NB4 (cell line): ENCODE measurements around the gene POTEB3.
"Not testable (repeated sequence)": the region's sequence is repeated elsewhere in the genome, so short reads cannot be mapped to it uniquely, and the experiment has no call there.

Experiments used
- DNase-seq: peaks from one replicate; pipeline ENCODE4 v3.0.0; 2010; ENCODE audit warnings: low read depth
- H3K4me3 ChIP-seq: one replicate; pipeline ENCODE4 v1.5.1; 2011; ENCODE audit warnings: mild to moderate bottlenecking, low read depth, low read length, moderate library complexity

Gene POTEB3

DNA sequence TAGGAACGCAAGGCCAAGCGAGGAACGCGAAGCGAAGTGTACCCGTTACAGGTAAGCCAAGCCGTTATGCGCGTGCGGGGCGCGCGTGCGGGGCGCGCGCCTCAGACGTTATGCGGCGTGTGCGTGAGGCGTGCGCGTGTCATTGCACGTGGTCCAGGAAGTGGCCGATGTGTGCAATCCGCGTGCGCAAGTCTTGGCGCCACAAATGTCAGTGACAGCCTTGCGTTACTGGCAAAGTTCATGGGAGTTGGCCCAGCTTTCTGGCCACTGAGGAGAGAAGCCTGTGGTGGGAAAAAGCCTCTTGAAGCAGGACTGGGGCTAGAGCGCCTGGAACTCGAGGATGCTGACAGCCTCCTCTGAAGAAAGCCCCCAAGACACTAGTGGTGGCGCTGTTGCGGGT is at the start of gene POTEB3:
TSS of gene POTEB3 (minus strand) at position 101 of the 400 bp plus-strand sequence. CDS start 488 bp downstream, outside the sequence.
- not testable (repeated sequence) for DNase-seq, H3K4me3 ChIP-seq

DNA sequence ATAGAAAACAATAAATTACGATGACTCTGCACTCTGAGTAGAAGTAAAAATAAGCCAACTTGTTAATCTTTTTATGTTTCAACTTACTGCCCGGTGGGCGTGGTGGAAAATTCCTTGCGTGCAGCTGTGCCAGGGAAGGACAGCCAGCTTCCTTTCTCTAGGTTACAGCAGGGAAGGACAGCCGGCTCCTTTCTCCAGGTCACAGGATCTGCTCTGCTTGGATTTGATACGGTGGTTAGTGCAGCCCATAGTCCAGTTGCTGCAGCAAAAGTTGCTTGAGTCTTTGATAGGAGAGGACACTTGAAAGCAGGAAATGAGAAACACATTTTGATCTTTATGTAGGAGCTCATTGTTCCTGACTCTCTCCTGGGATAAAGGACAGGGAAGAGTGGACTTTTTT is 13.4 kb upstream of the POTEB3 start:
- H3K4me3 ChIP-seq, DNase-seq: not testable (repeated sequence)

DNA sequence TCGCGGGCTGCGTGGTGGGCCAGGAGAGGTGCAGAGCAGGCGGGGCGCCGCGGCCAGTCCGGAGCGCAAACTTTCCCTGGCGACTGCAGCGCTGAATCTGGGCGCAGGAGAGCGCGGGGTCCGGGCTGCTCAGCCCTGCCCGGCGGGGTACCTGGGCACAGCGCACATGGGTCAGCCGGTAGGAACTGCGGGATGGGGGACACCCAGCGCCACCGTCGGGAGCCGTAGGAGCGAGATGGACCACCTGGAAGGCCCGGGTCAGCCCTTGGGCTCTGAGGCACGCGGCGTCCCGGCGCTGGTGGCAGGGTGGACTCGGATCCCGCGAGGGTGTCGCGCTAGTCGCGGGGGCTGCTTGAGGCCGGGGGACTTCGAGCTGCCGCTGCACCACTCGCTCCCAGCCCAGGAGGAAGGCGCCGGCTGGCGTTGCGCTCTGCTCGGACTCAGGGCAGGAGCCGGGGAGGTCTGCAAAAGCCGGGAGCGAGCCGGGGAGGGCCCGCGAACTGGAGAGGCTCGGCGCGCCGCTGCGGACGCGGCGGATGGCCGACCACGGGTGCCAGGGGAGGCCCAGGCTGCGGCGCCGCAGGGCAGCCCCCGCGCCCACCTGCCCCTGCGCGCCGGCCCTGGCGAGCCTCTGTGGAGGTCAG is 11.7 kb upstream of the POTEB3 start:
- not testable (repeated sequence) for DNase-seq, H3K4me3 ChIP-seq

DNA sequence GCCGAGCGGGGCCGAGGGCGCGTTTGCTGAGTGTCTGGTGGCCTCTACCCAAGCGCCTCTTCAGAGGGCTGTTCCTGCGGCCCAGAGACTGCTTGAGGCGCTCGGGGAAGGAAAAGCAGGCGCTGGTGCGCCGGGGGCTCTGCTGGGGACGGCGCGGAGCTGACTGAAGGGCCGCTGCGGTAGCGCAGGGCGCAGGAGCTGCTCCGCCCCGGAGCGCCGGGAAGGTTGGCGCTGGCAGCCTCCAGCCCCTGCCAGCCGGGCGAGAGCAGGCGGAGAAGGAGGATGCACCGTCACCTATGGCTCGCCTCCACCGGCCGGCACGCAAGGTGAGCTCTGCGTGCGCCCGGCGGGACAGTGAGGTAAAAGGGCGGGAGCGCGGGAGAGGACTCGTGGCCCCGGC is 11.2 kb upstream of the POTEB3 start:
- H3K4me3 ChIP-seq, DNase-seq: not testable (repeated sequence)

DNA sequence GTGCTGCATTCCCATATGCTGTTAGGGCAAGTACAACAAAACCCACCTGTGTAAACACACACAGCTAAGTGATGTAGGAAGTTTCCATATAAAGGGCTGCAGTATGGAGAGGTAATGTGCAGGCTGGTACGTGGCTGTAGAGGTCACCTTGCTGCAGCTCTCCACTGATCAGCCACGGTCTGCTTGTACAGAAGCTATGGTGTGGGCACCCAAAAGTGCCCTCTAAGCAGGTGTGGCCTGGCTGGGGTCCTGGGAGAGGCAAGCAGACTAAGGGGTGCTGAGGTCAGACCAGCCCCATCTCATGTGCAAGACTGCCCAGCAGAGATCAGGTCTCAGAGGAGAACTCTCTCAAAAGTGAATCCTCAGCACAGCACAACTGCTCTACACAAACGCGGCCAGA is 32.9 kb downstream of the POTEB3 start:
- not testable (repeated sequence) for H3K4me3 ChIP-seq, DNase-seq

DNA sequence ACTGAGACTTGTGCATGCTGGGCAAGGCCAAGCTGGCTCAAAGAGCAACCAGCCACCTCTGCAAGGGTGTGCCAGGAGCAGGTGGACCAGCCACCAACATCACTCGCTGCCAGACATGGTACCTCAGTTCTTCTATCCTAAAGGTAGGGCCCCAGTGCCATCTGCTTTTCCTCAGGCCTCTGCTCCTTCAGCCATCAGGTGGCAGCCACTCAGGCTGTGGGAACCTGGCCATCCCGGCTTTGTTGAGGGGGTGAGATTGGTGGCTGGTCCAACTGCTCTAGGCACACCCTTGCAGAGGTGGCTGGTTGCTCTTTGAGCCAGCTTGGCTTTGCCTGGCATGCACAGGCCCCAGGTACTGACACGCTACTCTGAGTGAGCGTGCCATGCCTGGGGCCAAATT is 38.8 kb downstream of the POTEB3 start:
- H3K4me3 ChIP-seq, DNase-seq: not testable (repeated sequence)

DNA sequence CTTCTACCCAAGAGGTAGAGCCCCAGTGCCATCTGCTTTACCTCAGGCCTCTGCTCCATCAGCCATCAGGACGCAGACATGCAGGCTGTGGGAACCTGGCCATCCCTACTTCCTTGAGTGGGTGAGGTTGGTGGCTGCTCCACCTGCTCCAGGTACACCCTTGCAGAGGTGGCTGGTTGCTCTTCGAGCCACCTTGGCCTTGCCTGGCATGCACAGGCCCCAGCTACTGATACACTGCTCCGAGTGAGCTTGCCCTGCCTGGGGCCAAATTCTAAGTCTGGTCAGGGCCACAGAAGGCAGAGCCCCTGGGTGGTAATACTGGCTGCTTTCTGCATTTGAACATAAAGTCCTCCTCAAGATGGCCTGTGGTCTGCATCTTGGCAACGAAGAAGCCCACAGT is 41.2 kb downstream of the POTEB3 start:
- not testable (repeated sequence) for DNase-seq, H3K4me3 ChIP-seq

DNA sequence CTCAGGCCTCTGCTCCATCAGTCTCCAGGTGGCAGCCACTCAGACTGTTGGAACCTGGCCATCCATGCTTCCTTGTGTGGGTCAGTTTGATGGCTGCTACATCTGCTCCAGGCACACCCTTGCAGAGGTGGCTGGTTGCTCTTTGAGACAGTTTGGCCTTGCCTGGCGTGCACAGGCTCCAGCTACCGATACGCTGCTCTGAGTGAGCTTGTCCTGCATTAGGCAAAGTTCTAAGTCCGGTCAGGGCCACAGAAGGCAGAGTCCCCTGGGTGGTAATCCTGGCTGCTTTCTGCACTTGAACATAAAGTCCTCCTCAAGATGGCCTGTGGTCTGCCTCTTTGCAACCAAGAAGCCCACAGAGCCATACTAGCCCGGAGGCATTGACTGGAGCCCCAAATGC is 41.8 kb downstream of the POTEB3 start:
- not testable (repeated sequence) for H3K4me3 ChIP-seq, DNase-seq

DNA sequence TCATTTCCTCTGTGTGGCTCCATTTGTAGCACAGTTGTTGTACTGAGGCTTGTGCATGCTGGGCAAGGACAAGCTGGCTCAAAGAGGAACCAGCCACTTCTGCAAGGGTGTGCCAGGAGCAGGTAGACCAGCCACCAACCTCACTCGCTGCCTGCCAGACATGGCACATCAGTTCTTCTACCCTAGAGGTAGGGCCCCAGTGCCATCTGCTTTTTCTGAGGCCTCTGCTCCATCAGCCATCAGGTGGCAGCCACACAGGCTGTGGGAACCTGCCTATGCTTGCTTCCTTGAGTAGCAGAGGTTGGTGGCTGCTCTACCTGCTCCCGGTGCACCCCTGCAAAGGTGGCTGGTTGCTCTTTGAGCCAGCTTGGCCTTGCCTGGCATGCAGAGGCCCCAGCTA is 42.6 kb downstream of the POTEB3 start:
- DNase-seq, H3K4me3 ChIP-seq: not testable (repeated sequence)

DNA sequence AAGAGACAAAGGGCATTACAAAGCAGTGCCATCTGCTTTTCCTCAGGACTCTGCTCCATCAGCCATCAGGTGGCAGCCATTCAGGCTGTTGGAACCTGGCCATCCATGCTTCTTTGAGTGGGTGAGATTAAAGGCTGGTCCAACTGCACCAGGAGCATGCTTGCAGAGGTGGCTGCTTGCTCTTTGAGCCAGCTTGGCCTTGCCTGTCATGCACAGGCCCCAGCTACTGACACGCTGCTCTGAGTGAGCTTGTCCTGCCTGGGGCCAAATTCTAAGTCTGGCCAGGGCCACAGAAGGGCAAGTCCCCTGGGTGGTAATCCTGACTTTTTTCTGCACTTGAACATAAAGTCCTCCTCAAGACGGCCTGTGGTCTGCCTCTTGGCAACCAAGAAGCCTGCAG is 43.1 kb downstream of the POTEB3 start:
- not testable (repeated sequence) for DNase-seq, H3K4me3 ChIP-seq

DNA sequence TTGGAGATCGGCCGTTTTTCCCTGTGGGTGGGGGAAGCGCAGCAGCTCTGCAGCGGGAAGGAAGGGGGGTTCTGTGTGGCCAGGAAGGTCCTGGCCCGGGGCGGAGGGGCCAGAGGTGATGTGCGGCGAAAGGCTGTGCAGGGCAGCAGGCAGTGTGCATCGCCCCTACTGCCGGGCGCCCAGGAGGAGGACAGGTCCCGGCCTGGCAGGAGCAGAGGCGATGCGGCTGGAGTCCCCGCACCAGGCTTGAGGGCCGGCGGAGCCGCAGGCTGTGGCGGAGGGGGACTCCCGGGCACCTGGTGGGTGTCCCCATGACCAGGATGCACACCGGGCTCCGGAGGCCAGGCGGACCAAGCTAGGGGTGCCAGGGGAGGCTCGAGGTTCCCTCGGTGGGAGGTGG is 54.3 kb downstream of the POTEB3 start:
- not testable (repeated sequence) for DNase-seq

DNA sequence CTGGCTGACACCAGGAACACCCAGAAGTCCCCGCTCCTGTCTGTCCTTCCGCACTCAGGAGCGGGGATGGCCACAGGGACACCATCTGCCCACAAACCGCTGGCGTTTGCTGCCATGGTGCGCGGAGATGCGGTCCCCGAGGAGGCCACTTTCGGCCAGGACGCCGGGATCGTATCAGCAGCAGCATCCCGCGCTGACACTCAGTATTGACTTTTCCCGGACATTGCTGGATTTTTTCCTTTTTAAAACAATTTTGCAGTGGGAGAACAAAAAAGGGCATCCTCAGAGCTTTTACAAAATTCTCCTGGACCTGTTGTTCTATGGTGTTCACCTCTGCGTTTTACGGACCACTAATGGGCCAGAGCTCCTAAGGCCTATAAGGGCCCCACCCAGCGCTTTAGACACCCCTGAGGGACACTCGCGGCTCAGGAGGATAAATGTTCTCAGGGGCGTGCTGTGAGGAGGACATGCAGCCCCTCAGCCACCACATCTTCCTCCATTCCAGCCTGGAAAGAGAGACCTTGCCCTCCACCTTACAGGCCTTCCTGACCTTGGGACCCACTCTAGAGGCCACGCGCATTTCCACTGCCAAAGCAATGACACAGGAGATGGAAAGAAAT is 56.3 kb downstream of the POTEB3 start:
- not testable (repeated sequence) for H3K4me3 ChIP-seq, DNase-seq

More for the DNA sequence above, 54.3 kb downstream of the POTEB3 start:
- H3K4me3 ChIP-seq, result not testable (repeated sequence)

DNA sequence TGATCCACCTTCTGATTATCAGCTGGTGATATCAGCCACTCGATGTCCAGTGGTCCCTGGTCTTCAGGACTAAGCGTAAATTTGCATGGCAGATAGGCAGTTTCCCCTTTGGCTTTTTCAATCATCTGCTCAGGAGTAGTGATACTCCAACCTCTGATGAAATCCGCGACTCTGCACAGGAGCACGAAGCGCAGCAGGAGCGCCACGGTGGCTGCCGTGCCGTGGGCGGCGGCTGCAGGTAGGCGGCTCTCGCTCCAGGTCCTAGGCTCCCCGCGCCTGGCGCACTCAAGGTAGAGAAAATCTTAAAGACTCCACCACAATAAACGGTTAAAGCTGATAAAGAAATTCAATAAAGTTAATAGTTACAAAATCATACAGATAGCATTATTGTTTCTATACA is 66.6 kb downstream of the POTEB3 start:
- DNase-seq, H3K4me3 ChIP-seq: not testable (repeated sequence)

DNA sequence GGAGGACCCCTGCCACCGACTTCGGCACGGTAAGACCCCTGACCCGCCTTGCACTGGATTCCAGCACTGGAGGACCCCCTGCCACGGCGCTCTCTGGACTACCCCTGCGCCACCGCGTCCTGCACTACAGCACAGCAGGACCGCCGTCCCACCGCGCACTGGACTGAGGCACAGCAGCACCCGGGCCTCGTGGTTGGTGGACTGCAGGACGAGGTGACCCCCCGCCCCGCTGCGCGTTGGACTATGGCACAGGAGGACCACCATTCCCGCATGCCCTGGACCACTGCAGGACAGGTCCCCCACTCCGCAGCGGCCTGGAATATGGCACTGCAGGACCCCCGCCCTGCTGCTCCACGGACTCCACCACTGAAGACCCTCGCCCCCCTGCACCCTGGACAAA is 71.1 kb downstream of the POTEB3 start:
- H3K4me3 ChIP-seq, DNase-seq: not testable (repeated sequence)

DNA sequence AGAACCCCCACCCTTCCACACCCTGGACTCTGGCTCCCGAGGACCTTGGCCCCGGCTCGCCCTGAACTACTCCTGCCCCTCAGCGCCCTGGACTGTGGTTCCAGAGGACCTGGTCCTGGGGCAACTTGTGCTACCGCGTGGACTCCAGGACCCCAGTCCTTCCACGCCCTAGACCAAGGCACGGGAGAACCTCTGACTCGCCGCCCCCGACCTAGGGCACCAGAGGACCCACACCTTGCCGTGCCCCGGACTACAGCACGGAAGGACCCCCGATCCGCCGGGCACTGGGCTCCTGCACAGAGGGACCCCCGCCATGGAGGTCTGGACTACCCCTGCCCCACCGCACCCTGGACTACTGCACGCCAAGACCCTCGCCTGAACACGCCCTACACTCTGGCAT is 71.7 kb downstream of the POTEB3 start:
- DNase-seq, result not testable (repeated sequence)

More for the DNA sequence above, 71.7 kb downstream of the POTEB3 start:
- not testable (repeated sequence) for H3K4me3 ChIP-seq
